ENCODE measurements around the gene SLBP. TPM values are rescaled to one million over a fixed set of nuclear protein-coding genes. Genes with fewer than 3 reads are reported as not detected.

The SLBP gene
- polyA plus RNA-seq, 3 donors, result 39.6 to 63.7 (median 59.1) TPM

GRCh38 chr4:1735215-1735614 lies 23.1 kb upstream of the SLBP start:
- Mint-ChIP-seq H3K27ac (no peak overlapping the region), H3K36me3 (peaks cover 82 to 98% of the 10 kb centered on the region in 2 donors)

GRCh38 chr4:1732911-1733310 lies 20.8 kb upstream of the SLBP start:
- no peak for TF ChIP-seq CTCF (IDR thresholded peaks at IDR 0.05)
- Mint-ChIP-seq H3K4me3 (no peak overlapping the region), H3K9me3 (peaks cover 10 to 39% (median 21%) of the 10 kb centered on the region in 7 donors), H3K27ac (peak overlapping the region in 1 of 7 donors; percentile 58), H3K36me3 (peaks cover 88 to 97% of the 10 kb centered on the region in 2 donors), H3K27me3 (ENCODE audit: low read depth in 3 of 3) (peaks cover 0 to 2% (median 0%) of the 10 kb centered on the region in 3 donors), H3K4me1 (peaks cover 20% of the 10 kb centered on the region)
- intact Hi-C loops (cut with micrococcal nuclease), result no loop called here
- peaks cover 84% of the 10 kb centered on the region for H3K79me2 ChIP-seq (ENCODE audit: insufficient read depth, low read length)
- peaks cover 71% of the 10 kb centered on the region for H4K20me1 ChIP-seq (ENCODE audit: insufficient read depth, low read length)
- no peak overlapping the region for H3K4me2 ChIP-seq (replicated peaks; ENCODE audit: extremely low read depth, low read length, poor library complexity, severe bottlenecking)
- H3K27me3 ChIP-seq (ENCODE audit: control insufficient read depth in 2 of 2, insufficient read depth in 2 of 2, low read length in 2 of 2), result no peaks in the 10 kb centered on the region
- H3K4me3 ChIP-seq (replicated peaks in 1 of 3; ENCODE audit: low read depth in 2 of 3, low read length in 3 of 3), result no peak overlapping the region
- no peak overlapping the region for H3K9ac ChIP-seq (ENCODE audit: insufficient read depth, low read length, poor library complexity, severe bottlenecking)
- DNase-seq, result no peak
- no peak overlapping the region for H3K27ac ChIP-seq (ENCODE audit: low read depth in 1 of 2, low read length in 2 of 2)
- peaks cover 92 to 96% of the 10 kb centered on the region in 2 donors for H3K36me3 ChIP-seq (replicated peaks in 1 of 2; ENCODE audit: control insufficient read depth in 1 of 2, insufficient read depth in 2 of 2, low read length in 2 of 2)
- peaks cover 18 to 22% of the 10 kb centered on the region in 2 donors for H3K4me1 ChIP-seq (ENCODE audit: control insufficient read depth in 1 of 2, insufficient read depth in 2 of 2, low read length in 2 of 2)
- H3K9me3 ChIP-seq (replicated peaks in 1 of 2; ENCODE audit: control insufficient read depth in 1 of 2, insufficient read depth in 1 of 2, low read length in 2 of 2), result peaks cover 12 to 23% of the 10 kb centered on the region in 2 donors
- H2AFZ ChIP-seq (ENCODE audit: insufficient read depth, low read depth, low read length, poor library complexity, severe bottlenecking), result no peak overlapping the region
- 98% methylated on average over 9 of the region's 10 CpGs for WGBS (ENCODE audit: insufficient coverage)

More at GRCh38 chr4:1735215-1735614, 23.1 kb upstream of the SLBP start:
- Histone ChIP-seq H3K36me3 (replicated peaks in 1 of 2; ENCODE audit: control insufficient read depth in 1 of 2, insufficient read depth in 2 of 2, low read length in 2 of 2) (peaks cover 97 to 99% of the 10 kb centered on the region in 2 donors), H3K4me2 (replicated peaks; ENCODE audit: extremely low read depth, low read length, poor library complexity, severe bottlenecking) (no peak overlapping the region), H3K79me2 (ENCODE audit: insufficient read depth, low read length) (peaks cover 71% of the 10 kb centered on the region), H2AFZ (ENCODE audit: insufficient read depth, low read depth, low read length, poor library complexity, severe bottlenecking) (no peak overlapping the region), H3K9ac (ENCODE audit: insufficient read depth, low read length, poor library complexity, severe bottlenecking) (no peak overlapping the region), H3K27ac (ENCODE audit: low read depth in 1 of 2, low read length in 2 of 2) (no peak overlapping the region), H4K20me1 (ENCODE audit: insufficient read depth, low read length) (peaks cover 65% of the 10 kb centered on the region), H3K4me1 (ENCODE audit: control insufficient read depth in 1 of 2, insufficient read depth in 2 of 2, low read length in 2 of 2) (no peaks in the 10 kb centered on the region), H3K4me3 (replicated peaks in 1 of 3; ENCODE audit: low read depth in 2 of 3, low read length in 3 of 3) (no peak overlapping the region), H3K27me3 (ENCODE audit: control insufficient read depth in 2 of 2, insufficient read depth in 2 of 2, low read length in 2 of 2) (no peaks in the 10 kb centered on the region), H3K9me3 (replicated peaks in 1 of 2; ENCODE audit: control insufficient read depth in 1 of 2, insufficient read depth in 1 of 2, low read length in 2 of 2) (peaks cover 20 to 32% of the 10 kb centered on the region in 2 donors)
- DNase-seq, result no peak
- peaks cover 20 to 51% (median 30%) of the 10 kb centered on the region in 7 donors for H3K9me3 Mint-ChIP-seq
- 96% methylated on average over 17 of the region's 20 CpGs for WGBS (ENCODE audit: insufficient coverage)
- TF ChIP-seq CTCF (IDR thresholded peaks at IDR 0.05), result no peak
- no peak overlapping the region for H3K4me3 Mint-ChIP-seq
- H3K27me3 Mint-ChIP-seq (ENCODE audit: low read depth in 3 of 3), result peaks cover 0 to 2% (median 0%) of the 10 kb centered on the region in 3 donors
- intact Hi-C loops (cut with micrococcal nuclease), result no loop called here
- no peaks in the 10 kb centered on the region for H3K4me1 Mint-ChIP-seq
